A549 (cell line): Measurements from ENCODE around the gene ZSWIM9.

ENCODE experiments used
- CEBPB ChIP-seq, 2 experiments: fragments of >200 bp in 1 of 2; sonication (Bioruptor Twin) in 1 of 2; formaldehyde crosslinking in 1 of 2; IDR thresholded peaks; 2 replicates each; pipeline ENCODE4 v1.6.1; 2012 to 2016
- CTCF ChIP-seq: fragments of >200 bp; sonication (Bioruptor Twin); formaldehyde crosslinking; IDR thresholded peaks from 3 replicates; pipeline ENCODE4 v1.5.1; 2016
- EP300 ChIP-seq, 2 experiments: fragments of >200 bp; sonication (Bioruptor Twin); formaldehyde crosslinking; IDR thresholded peaks; 2 replicates in 1 of 2; 3 replicates in 1 of 2; pipeline ENCODE4 v1.6.1; 2016 to 2017
- ESRRA ChIP-seq: fragments of 150-350 bp; IDR thresholded peaks from 2 replicates; pipeline ENCODE4 v1.6.1; 2014; ENCODE audit warnings: mild to moderate bottlenecking, low read length, borderline replicate concordance
- HOXA7 ChIP-seq: fragments of 250-450 bp; sonication (Bioruptor Pico); IDR thresholded peaks from 2 replicates; pipeline ENCODE4 v1.5.0; 2020; ENCODE audit warnings: mild to moderate bottlenecking, moderate library complexity
- JUN ChIP-seq, 2 experiments: fragments of >200 bp; sonication (Bioruptor Twin); formaldehyde crosslinking; IDR thresholded peaks; 2 replicates in 1 of 2; 3 replicates in 1 of 2; pipeline ENCODE4 v1.6.1; 2016 to 2017
- MAX ChIP-seq: IDR thresholded peaks from 2 replicates; pipeline ENCODE4 v1.6.1; 2012
- MAZ ChIP-seq: fragments of 150-350 bp; IDR thresholded peaks from 2 replicates; pipeline ENCODE4 v1.6.1; 2014; ENCODE audit warnings: antibody characterized with exemption, low read depth, low read length, borderline replicate concordance
- POLR2A ChIP-seq: IDR thresholded peaks from 2 replicates; pipeline ENCODE4 v1.6.1; 2012; ENCODE audit warnings: mild to moderate bottlenecking, low read length
- REST ChIP-seq: fragments of 200-600 bp; sonication (generic); IDR thresholded peaks from 2 replicates; pipeline ENCODE4 v1.6.1; 2016; ENCODE audit warnings: antibody characterized with exemption, mild to moderate bottlenecking, moderate library complexity
- ZFP36 ChIP-seq: fragments of 450-650 bp; IDR thresholded peaks from 2 replicates; pipeline ENCODE4 v1.6.1; 2014; ENCODE audit warnings: borderline replicate concordance; ENCODE audit not compliant: partially characterized antibody

- TF ChIP-seq REST (no peak), CTCF (no peak), HOXA7 (CRISPR knock-in tag) (no peak), EP300 (IDR thresholded peaks at IDR 0.05) (no peak), ESRRA (no peak), POLR2A (no peak), MAZ (no peak), CEBPB (IDR thresholded peaks at IDR 0.05) (no peak), MAX (no peak), ZFP36 (no peak), JUN (IDR thresholded peaks at IDR 0.05) (no peak)
These were observed 36.1 kb downstream of the ZSWIM9 start for GRCh38 chr19:48206397-48207093.
